GM23338 (cell line): ENCODE measurements around the gene SPATA45. TPM values are rescaled to one million over a fixed set of nuclear protein-coding genes. Genes with fewer than 3 reads are reported as not detected.

Source experiments
- ATAC-seq: fragments of 200-7000 bp; cut with Tn5 transposase; 3 replicates; pipeline ENCODE4 v1.9.1; 2020
- DNase-seq: peaks from one replicate; pipeline ENCODE4 v3.0.0-alpha.2; 2015; ENCODE audit warnings: low spot score
- H2AFZ ChIP-seq: fragments of 200-600 bp; sonication (generic); 2 replicates; pipeline ENCODE4 v1.8.0; 2016; ENCODE audit warnings: antibody characterized with exemption, mild to moderate bottlenecking, moderate library complexity
- H3F3A ChIP-seq: fragments of 200-600 bp; sonication (generic); replicated peaks from 2 replicates; pipeline ENCODE4 v1.8.0; 2017; ENCODE audit warnings: antibody characterized with exemption, mixed run types, low read depth
- H3K27ac ChIP-seq: fragments of 200-600 bp; sonication (generic); 2 replicates; pipeline ENCODE4 v1.6.1; 2016; ENCODE audit warnings: low read depth
- H3K27me3 ChIP-seq: fragments of 200-600 bp; sonication (generic); 2 replicates; pipeline ENCODE4 v1.8.0; 2016; ENCODE audit warnings: mild to moderate bottlenecking, mixed run types, moderate library complexity; ENCODE audit not compliant: insufficient read depth
- H3K36me3 ChIP-seq: fragments of 200-600 bp; sonication (generic); 2 replicates; pipeline ENCODE4 v1.8.0; 2016; ENCODE audit warnings: mild to moderate bottlenecking; ENCODE audit not compliant: insufficient read depth
- H3K4me1 ChIP-seq: fragments of 200-600 bp; sonication (generic); 2 replicates; pipeline ENCODE4 v1.8.0; 2016; ENCODE audit warnings: mild to moderate bottlenecking, moderate library complexity; ENCODE audit not compliant: insufficient read depth
- H3K4me2 ChIP-seq: fragments of 200-600 bp; sonication (generic); 2 replicates; pipeline ENCODE4 v1.7.1; 2017; ENCODE audit warnings: mixed run types
- H3K4me3 ChIP-seq: fragments of 200-600 bp; sonication (generic); 2 replicates; pipeline ENCODE4 v1.6.1; 2016; ENCODE audit warnings: mixed run types
- H3K79me2 ChIP-seq: fragments of 200-600 bp; sonication (generic); replicated peaks from 2 replicates; pipeline ENCODE4 v1.8.0; 2017; ENCODE audit warnings: mild to moderate bottlenecking; ENCODE audit not compliant: insufficient read depth
- H3K9me2 ChIP-seq: fragments of 200-600 bp; sonication (generic); 2 replicates; pipeline ENCODE4 v1.8.0; 2017; ENCODE audit not compliant: insufficient read depth
- H4K20me1 ChIP-seq: fragments of 200-600 bp; sonication (generic); replicated peaks from 2 replicates; pipeline ENCODE4 v1.8.0; 2017; ENCODE audit warnings: mild to moderate bottlenecking; ENCODE audit not compliant: insufficient read depth
- H3K27ac Mint-ChIP-seq: 2 replicates; pipeline ENCODE4 v1.8.0; 2020; ENCODE audit warnings: inconsistent platforms, mild to moderate bottlenecking, moderate library complexity, mixed read lengths
- H3K27me3 Mint-ChIP-seq: 3 replicates; pipeline ENCODE4 v1.8.0; 2022; ENCODE audit warnings: low read depth, mild to moderate bottlenecking, moderate library complexity, mixed read lengths, inconsistent platforms; ENCODE audit not compliant: insufficient read depth, poor library complexity
- H3K36me3 Mint-ChIP-seq: 3 replicates; pipeline ENCODE4 v1.8.0; 2021; ENCODE audit warnings: low read depth, mild to moderate bottlenecking, inconsistent platforms, moderate library complexity, mixed read lengths
- H3K4me1 Mint-ChIP-seq: 3 replicates; pipeline ENCODE4 v1.8.0; 2020; ENCODE audit warnings: mild to moderate bottlenecking, inconsistent platforms, mixed read lengths
- H3K4me3 Mint-ChIP-seq: 3 replicates; pipeline ENCODE4 v1.8.0; 2021; ENCODE audit warnings: moderate library complexity, mild to moderate bottlenecking, inconsistent platforms, mixed read lengths
- H3K9me3 Mint-ChIP-seq: 3 replicates; pipeline ENCODE4 v1.8.0; 2020; ENCODE audit warnings: moderate library complexity, mild to moderate bottlenecking, inconsistent platforms, mixed read lengths
- ETS1 ChIP-seq: IDR thresholded peaks from 2 replicates; pipeline ENCODE4 v1.6.1; 2016; ENCODE audit warnings: antibody characterized with exemption
- EZH2phosphoT487 ChIP-seq: fragments of 200-600 bp; sonication (generic); IDR thresholded peaks from one replicate; pipeline ENCODE4 v1.8.1; 2018; ENCODE audit warnings: antibody characterized with exemption; ENCODE audit not compliant: unreplicated experiment
- JUNB ChIP-seq: IDR thresholded peaks from one replicate; pipeline ENCODE4 v1.6.1; 2016; ENCODE audit warnings: antibody characterized with exemption; ENCODE audit not compliant: unreplicated experiment
- NANOG ChIP-seq: IDR thresholded peaks from 2 replicates; pipeline ENCODE4 v1.6.1; 2016; ENCODE audit warnings: antibody characterized with exemption, borderline replicate concordance
- STAT1 ChIP-seq: IDR thresholded peaks from one replicate; pipeline ENCODE4 v1.6.1; 2016; ENCODE audit warnings: antibody characterized with exemption; ENCODE audit not compliant: unreplicated experiment
- ZNF114 ChIP-seq: fragments of 250-450 bp; sonication (Bioruptor Pico); IDR thresholded peaks from 2 replicates; pipeline ENCODE4 v1.5.0; 2020; ENCODE audit warnings: mild to moderate bottlenecking, moderate library complexity
- ZNF331 ChIP-seq: fragments of 250-450 bp; sonication (Bioruptor Pico); IDR thresholded peaks from 2 replicates; pipeline ENCODE4 v1.5.0; 2020; ENCODE audit warnings: low read depth, mild to moderate bottlenecking, moderate library complexity
- polyA plus RNA-seq: library from polyadenylated mRNA; unstranded; fragments of >200 nt; fragmentation: Nextera tagmentation; extraction: Ambion mirVana; gene quantifications from 2 replicates; pipeline ENCODE4 v1.2.1, GENCODE V29; 2016
- total RNA-seq: library from RNA; depleted of rRNA; stranded (reverse); fragments of >200 nt; shearing (Covaris generic); gene quantifications from 2 replicates; pipeline ENCODE4 v1.2.3, GENCODE V29; 2014
- TF ChIP-seq, protein P1 (sequence below): fragments of 250-450 bp; sonication (Bioruptor Pico); IDR thresholded peaks from 2 replicates; pipeline ENCODE4 v1.5.0; 2020; ENCODE audit warnings: mild to moderate bottlenecking, moderate library complexity
- TF ChIP-seq, protein P2 (sequence below), 2 experiments: fragments of 200-600 bp in 1 of 2; sonication (generic) in 1 of 2; conservative IDR thresholded peaks; 2 replicates each; pipeline versions ENCODE4 v1.5.1 to v1.6.1; 2016 to 2017; ENCODE audit warnings: antibody characterized with exemption in 2 of 2, low read depth in 2 of 2, mild to moderate bottlenecking in 2 of 2, moderate library complexity in 1 of 2
- TF ChIP-seq, protein P3 (sequence below): IDR thresholded peaks from one replicate; pipeline ENCODE4 v1.6.1; 2018; ENCODE audit warnings: antibody characterized with exemption; ENCODE audit not compliant: unreplicated experiment

Gene SPATA45
- total and polyA plus RNA-seq, 2 experiments from 2014 or later = not detected

DNA sequence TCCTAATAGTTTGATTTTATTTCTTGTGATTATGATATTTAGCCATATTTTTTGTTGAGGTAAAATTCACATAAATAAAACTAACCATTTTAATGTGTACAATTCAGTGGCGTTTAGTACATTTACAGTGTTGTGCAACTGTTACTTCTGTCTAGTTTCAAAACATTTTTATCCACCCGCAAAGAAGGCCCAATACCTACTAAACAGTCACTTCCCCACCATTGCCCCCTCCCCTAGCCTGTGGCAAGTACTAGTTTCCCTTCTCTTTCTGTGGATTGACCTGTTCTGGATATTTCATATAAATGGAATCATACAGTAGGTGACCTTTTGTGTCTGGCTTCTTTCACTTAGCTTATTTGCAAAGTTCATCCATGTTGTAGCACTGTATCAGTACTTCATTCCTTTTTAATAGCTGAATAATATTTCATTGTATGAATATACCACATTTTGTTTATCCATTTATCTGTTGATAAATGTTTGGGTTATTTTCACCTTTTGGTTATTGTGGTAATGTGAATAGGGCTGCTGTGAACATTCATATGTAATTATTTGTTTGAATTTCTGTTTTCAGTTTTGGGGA lies 14.8 kb upstream of the SPATA45 start:
- DNase-seq (no peak), ATAC-seq (no peak)
- H3K4me1 ChIP-seq = peaks cover 30% of the 10 kb centered on the region
- peak overlapping the region; percentile 86 for H3K4me3 ChIP-seq
- H3K4me2 ChIP-seq = peak overlapping the region; percentile 92
- no peak overlapping the region for H3K27ac ChIP-seq
- no peaks in the 10 kb centered on the region for H3K9me2 ChIP-seq
- H3K9me3 Mint-ChIP-seq = no peaks in the 10 kb centered on the region; the same call in 1 of the 3 replicates
- H3K27me3 ChIP-seq = no peaks in the 10 kb centered on the region
- TF ChIP-seq, protein P1, sequence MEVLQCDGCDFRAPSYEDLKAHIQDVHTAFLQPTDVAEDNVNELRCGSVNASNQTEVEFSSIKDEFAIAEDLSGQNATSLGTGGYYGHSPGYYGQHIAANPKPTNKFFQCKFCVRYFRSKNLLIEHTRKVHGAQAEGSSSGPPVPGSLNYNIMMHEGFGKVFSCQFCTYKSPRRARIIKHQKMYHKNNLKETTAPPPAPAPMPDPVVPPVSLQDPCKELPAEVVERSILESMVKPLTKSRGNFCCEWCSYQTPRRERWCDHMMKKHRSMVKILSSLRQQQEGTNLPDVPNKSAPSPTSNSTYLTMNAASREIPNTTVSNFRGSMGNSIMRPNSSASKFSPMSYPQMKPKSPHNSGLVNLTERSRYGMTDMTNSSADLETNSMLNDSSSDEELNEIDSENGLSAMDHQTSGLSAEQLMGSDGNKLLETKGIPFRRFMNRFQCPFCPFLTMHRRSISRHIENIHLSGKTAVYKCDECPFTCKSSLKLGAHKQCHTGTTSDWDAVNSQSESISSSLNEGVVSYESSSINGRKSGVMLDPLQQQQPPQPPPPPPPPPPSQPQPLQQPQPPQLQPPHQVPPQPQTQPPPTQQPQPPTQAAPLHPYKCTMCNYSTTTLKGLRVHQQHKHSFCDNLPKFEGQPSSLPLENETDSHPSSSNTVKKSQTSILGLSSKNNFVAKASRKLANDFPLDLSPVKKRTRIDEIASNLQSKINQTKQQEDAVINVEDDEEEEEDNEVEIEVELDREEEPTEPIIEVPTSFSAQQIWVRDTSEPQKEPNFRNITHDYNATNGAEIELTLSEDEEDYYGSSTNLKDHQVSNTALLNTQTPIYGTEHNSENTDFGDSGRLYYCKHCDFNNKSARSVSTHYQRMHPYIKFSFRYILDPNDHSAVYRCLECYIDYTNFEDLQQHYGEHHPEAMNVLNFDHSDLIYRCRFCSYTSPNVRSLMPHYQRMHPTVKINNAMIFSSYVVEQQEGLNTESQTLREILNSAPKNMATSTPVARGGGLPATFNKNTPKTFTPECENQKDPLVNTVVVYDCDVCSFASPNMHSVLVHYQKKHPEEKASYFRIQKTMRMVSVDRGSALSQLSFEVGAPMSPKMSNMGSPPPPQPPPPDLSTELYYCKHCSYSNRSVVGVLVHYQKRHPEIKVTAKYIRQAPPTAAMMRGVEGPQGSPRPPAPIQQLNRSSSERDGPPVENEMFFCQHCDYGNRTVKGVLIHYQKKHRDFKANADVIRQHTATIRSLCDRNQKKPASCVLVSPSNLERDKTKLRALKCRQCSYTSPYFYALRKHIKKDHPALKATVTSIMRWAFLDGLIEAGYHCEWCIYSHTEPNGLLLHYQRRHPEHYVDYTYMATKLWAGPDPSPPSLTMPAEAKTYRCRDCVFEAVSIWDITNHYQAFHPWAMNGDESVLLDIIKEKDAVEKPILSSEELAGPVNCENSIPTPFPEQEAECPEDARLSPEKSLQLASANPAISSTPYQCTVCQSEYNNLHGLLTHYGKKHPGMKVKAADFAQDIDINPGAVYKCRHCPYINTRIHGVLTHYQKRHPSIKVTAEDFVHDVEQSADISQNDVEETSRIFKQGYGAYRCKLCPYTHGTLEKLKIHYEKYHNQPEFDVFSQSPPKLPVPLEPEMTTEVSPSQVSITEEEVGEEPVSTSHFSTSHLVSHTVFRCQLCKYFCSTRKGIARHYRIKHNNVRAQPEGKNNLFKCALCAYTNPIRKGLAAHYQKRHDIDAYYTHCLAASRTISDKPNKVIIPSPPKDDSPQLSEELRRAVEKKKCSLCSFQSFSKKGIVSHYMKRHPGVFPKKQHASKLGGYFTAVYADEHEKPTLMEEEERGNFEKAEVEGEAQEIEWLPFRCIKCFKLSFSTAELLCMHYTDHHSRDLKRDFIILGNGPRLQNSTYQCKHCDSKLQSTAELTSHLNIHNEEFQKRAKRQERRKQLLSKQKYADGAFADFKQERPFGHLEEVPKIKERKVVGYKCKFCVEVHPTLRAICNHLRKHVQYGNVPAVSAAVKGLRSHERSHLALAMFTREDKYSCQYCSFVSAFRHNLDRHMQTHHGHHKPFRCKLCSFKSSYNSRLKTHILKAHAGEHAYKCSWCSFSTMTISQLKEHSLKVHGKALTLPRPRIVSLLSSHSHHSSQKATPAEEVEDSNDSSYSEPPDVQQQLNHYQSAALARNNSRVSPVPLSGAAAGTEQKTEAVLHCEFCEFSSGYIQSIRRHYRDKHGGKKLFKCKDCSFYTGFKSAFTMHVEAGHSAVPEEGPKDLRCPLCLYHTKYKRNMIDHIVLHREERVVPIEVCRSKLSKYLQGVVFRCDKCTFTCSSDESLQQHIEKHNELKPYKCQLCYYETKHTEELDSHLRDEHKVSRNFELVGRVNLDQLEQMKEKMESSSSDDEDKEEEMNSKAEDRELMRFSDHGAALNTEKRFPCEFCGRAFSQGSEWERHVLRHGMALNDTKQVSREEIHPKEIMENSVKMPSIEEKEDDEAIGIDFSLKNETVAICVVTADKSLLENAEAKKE (CRISPR knock-in tag) = no peak
- TF ChIP-seq ZNF331 (CRISPR knock-in tag) (no peak), NANOG (no peak), ETS1 (no peak), STAT1 (no peak), EZH2phosphoT487 (no peak), ZNF114 (no peak), JUNB (no peak)
- TF ChIP-seq, protein P2, sequence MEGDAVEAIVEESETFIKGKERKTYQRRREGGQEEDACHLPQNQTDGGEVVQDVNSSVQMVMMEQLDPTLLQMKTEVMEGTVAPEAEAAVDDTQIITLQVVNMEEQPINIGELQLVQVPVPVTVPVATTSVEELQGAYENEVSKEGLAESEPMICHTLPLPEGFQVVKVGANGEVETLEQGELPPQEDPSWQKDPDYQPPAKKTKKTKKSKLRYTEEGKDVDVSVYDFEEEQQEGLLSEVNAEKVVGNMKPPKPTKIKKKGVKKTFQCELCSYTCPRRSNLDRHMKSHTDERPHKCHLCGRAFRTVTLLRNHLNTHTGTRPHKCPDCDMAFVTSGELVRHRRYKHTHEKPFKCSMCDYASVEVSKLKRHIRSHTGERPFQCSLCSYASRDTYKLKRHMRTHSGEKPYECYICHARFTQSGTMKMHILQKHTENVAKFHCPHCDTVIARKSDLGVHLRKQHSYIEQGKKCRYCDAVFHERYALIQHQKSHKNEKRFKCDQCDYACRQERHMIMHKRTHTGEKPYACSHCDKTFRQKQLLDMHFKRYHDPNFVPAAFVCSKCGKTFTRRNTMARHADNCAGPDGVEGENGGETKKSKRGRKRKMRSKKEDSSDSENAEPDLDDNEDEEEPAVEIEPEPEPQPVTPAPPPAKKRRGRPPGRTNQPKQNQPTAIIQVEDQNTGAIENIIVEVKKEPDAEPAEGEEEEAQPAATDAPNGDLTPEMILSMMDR (conservative IDR thresholded peaks at IDR 0.05; ENCODE audit: low read depth in 2 of 2) = no peak
- TF ChIP-seq, protein P3, sequence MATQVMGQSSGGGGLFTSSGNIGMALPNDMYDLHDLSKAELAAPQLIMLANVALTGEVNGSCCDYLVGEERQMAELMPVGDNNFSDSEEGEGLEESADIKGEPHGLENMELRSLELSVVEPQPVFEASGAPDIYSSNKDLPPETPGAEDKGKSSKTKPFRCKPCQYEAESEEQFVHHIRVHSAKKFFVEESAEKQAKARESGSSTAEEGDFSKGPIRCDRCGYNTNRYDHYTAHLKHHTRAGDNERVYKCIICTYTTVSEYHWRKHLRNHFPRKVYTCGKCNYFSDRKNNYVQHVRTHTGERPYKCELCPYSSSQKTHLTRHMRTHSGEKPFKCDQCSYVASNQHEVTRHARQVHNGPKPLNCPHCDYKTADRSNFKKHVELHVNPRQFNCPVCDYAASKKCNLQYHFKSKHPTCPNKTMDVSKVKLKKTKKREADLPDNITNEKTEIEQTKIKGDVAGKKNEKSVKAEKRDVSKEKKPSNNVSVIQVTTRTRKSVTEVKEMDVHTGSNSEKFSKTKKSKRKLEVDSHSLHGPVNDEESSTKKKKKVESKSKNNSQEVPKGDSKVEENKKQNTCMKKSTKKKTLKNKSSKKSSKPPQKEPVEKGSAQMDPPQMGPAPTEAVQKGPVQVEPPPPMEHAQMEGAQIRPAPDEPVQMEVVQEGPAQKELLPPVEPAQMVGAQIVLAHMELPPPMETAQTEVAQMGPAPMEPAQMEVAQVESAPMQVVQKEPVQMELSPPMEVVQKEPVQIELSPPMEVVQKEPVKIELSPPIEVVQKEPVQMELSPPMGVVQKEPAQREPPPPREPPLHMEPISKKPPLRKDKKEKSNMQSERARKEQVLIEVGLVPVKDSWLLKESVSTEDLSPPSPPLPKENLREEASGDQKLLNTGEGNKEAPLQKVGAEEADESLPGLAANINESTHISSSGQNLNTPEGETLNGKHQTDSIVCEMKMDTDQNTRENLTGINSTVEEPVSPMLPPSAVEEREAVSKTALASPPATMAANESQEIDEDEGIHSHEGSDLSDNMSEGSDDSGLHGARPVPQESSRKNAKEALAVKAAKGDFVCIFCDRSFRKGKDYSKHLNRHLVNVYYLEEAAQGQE = no peak
- H3K27ac Mint-ChIP-seq = no peak overlapping the region
- peaks cover 72% of the 10 kb centered on the region for H4K20me1 ChIP-seq
- H3K27me3 Mint-ChIP-seq = peaks cover 12% of the 10 kb centered on the region
- H3K79me2 ChIP-seq = peaks cover 100% of the 10 kb centered on the region
- peaks cover 55% of the 10 kb centered on the region for H3K36me3 ChIP-seq
- peaks cover 15% of the 10 kb centered on the region for H3K4me1 Mint-ChIP-seq
- peaks cover 26% of the 10 kb centered on the region for H3K36me3 Mint-ChIP-seq
- H3K4me3 Mint-ChIP-seq = no peak overlapping the region
- no peak overlapping the region for H2AFZ ChIP-seq
- peaks cover 28% of the 10 kb centered on the region; the same call in 1 of the 2 replicates for H3F3A ChIP-seq
